GM12891 (cell line): ENCODE results near the gene MDGA2.

Experiments
- PAX5 ChIP-seq: IDR thresholded peaks from 2 replicates; pipeline ENCODE4 v1.6.1; 2011; ENCODE audit warnings: low read length, moderate library complexity, mild to moderate bottlenecking; ENCODE audit not compliant: insufficient read depth, severe bottlenecking
- POLR2A ChIP-seq: IDR thresholded peaks from 2 replicates; pipeline ENCODE4 v1.6.1; 2011; ENCODE audit warnings: low read depth, low read length, control low read depth
- POLR2AphosphoS5 ChIP-seq: IDR thresholded peaks from 2 replicates; pipeline ENCODE4 v1.6.1; 2011; ENCODE audit warnings: low read depth, low read length, control low read depth
- POU2F2 ChIP-seq: IDR thresholded peaks from 2 replicates; pipeline ENCODE4 v1.6.1; 2011; ENCODE audit warnings: low read depth, mild to moderate bottlenecking, control low read depth, low read length, moderate library complexity
- SPI1 ChIP-seq: IDR thresholded peaks from 2 replicates; pipeline ENCODE4 v1.6.1; 2011; ENCODE audit warnings: low read depth, low read length, control low read depth
- TAF1 ChIP-seq: IDR thresholded peaks from 2 replicates; pipeline ENCODE4 v1.6.1; 2011; ENCODE audit warnings: low read depth, low read length, control low read depth

GRCh38 chr14:47284283-47284682 is 391.1 kb downstream of the MDGA2 start:
- TF ChIP-seq POLR2A (no peak), POLR2AphosphoS5 (no peak), TAF1 (no peak), POU2F2 (no peak), SPI1 (no peak), PAX5 (no peak)
